GM18499 (cell line): Measurements from ENCODE around the gene KCNK6.
"Not testable (repeated sequence)": the region's sequence is repeated elsewhere in the genome, so short reads cannot be mapped to it uniquely, and the experiment has no call there.

Source experiments
- ATAC-seq: cut with Tn5 transposase; IDR thresholded peaks from one replicate; pipeline ENCODE4 v1.9.1; 2021; ENCODE audit warnings: moderate number of reproducible peaks; ENCODE audit not compliant: insufficient read depth, unreplicated experiment

Gene KCNK6

GRCh38 chr19:38360351-38360750 lies 40.7 kb downstream of the KCNK6 start:
- ATAC-seq = no peak

- ATAC-seq = no peak
Observed at GRCh38 chr19:38360839-38361631, 41.4 kb downstream of the KCNK6 start.

DNA sequence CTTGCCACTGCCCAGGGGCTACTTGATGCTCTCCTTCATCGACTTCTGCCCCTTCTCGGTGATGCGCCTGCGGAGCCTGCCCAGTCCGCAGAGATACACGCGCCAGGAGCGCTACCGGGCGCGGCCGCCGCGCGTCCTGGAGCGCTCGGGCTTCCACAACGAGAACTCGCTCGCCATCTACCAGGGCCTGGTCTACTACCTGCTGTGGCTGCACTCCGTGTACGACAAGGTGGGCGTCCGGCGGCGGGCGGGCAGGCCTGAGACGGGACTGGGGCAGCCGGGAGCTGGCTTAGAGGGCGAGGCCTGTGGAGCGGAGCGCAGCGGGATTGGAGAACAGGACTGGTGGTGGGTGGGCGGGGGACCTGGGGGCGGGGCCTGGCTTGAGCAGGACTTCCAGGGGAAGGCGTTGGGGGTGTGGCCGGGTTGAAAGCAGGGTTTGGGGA lies 42.0 kb downstream of the KCNK6 start:
- no peak for ATAC-seq

- no peak for ATAC-seq
Observed at GRCh38 chr19:38362076-38362945, 42.7 kb downstream of the KCNK6 start.

DNA sequence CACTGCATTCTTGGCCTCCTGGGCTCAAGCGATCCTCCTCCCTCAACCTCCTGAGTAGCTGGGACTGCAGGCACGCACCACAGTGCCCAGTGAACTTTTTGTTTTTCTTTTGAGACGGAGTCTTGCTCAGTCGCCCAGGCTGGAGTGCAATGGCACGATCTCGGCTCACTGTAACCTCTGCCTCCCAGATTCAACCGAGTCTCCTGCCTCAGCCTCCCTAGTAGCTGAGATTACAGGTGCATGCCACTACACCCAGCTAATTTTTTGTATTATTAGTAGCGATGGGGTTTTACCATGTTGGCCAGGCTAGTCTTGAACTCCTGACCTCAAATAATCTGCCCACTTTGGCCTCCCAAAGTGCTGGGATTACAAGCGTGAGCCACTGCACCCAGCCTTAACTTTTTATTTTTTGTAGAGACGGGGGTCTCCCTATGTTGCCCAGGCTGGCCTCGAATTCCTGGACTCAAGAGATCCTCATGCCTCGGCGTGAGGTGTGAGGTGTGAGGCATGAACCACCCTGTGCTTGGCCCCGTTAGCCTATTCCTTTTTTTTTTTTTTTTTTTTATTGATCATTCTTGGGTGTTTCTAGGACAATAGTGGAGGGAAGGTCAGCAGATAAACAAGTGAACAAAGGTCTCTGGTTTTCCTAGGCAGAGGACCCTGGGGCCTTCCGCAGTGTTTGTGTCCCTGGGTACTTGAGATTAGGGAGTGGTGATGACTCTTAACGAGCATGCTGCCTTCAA lies 43.5 kb downstream of the KCNK6 start:
- not testable (repeated sequence) for ATAC-seq

GRCh38 chr19:38367041-38367440 lies 47.4 kb downstream of the KCNK6 start:
- ATAC-seq = no peak

DNA sequence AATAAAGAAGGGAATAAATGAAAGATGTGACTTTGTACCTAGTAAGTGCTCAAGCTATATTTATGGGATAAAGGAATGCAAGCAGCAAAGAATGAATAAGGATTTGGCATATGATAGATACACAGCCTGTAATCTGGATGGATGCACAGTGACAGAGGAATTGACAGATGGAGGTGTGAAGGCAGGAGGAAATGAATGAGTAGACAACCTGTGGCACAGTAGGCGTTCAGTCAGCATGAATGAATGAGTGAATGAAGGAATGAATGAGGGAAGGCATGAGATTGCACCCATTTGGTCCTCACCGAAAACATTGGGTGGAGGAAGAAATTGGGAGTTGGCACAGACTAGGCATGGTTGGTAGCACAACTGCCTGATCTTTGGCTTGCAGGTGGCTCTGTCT lies 49.9 kb downstream of the KCNK6 start:
- no peak for ATAC-seq

GRCh38 chr19:38370299-38370698 lies 50.7 kb downstream of the KCNK6 start:
- ATAC-seq = no peak

- ATAC-seq = no peak
Observed at GRCh38 chr19:38371081-38371480, 51.4 kb downstream of the KCNK6 start.

GRCh38 chr19:38373907-38374331 lies 54.3 kb downstream of the KCNK6 start:
- no peak for ATAC-seq

- ATAC-seq = peak; percentile 68
Observed at GRCh38 chr19:38374332-38375097, 54.9 kb downstream of the KCNK6 start, which contains the start of gene PSMD8. PSMD8 (plus strand) TSS chr19:38374571; CDS start chr19:38374602, 31 bp downstream.

GRCh38 chr19:38375098-38375493 lies 55.5 kb downstream of the KCNK6 start:
- no peak for ATAC-seq

- ATAC-seq = no peak
Observed at GRCh38 chr19:38375748-38376147, 56.1 kb downstream of the KCNK6 start.

GRCh38 chr19:38376576-38376975 lies 56.9 kb downstream of the KCNK6 start:
- no peak for ATAC-seq

- ATAC-seq = no peak
Observed at GRCh38 chr19:38377052-38377451, 57.4 kb downstream of the KCNK6 start.

- no peak for ATAC-seq
Observed at GRCh38 chr19:38378866-38379265, 59.2 kb downstream of the KCNK6 start.

GRCh38 chr19:38381138-38381537 lies 61.5 kb downstream of the KCNK6 start:
- no peak for ATAC-seq
